Cerebellar cortex (tissue), 1 donor: ENCODE measurements around the gene REPIN1.

Source experiments
- DNase-seq: peaks from one replicate; pipeline ENCODE4 v3.0.0-alpha.2; 2015; ENCODE audit warnings: low spot score

The REPIN1 gene

GRCh38 chr7:150337179-150337578 is 31.4 kb upstream of the REPIN1 start:
- no peak for DNase-seq

GRCh38 chr7:150337659-150338081 is 31.0 kb upstream of the REPIN1 start:
- DNase-seq, result no peak

GRCh38 chr7:150338166-150338829 is 30.3 kb upstream of the REPIN1 start:
- no peak for DNase-seq

- DNase-seq, result no peak
Measured at GRCh38 chr7:150339409-150339809, 29.2 kb upstream of the REPIN1 start.

GRCh38 chr7:150340024-150340749 is 28.4 kb upstream of the REPIN1 start:
- no peak for DNase-seq

GRCh38 chr7:150340875-150341262 is 27.8 kb upstream of the REPIN1 start:
- no peak for DNase-seq

- no peak for DNase-seq
Measured at GRCh38 chr7:150341263-150342120, 27.1 kb upstream of the REPIN1 start, which contains the start of gene RARRES2. RARRES2 (minus strand) TSS chr7:150341629; CDS start chr7:150340609, 1,020 bp downstream.

- no peak for DNase-seq
Measured at GRCh38 chr7:150342121-150342408, 26.6 kb upstream of the REPIN1 start.

- DNase-seq, result no peak
Measured at GRCh38 chr7:150343225-150343624, 25.4 kb upstream of the REPIN1 start.

GRCh38 chr7:150344299-150344698 is 24.3 kb upstream of the REPIN1 start:
- no peak for DNase-seq

- no peak for DNase-seq
Measured at GRCh38 chr7:150345012-150345411, 23.6 kb upstream of the REPIN1 start.

- DNase-seq, result no peak
Measured at GRCh38 chr7:150346922-150347321, 21.7 kb upstream of the REPIN1 start.

GRCh38 chr7:150351587-150352194 is 16.9 kb upstream of the REPIN1 start:
- no peak for DNase-seq

GRCh38 chr7:150355666-150356059 is 13.0 kb upstream of the REPIN1 start:
- no peak for DNase-seq

GRCh38 chr7:150356265-150356897 is 12.2 kb upstream of the REPIN1 start:
- DNase-seq, result peak; percentile 61

GRCh38 chr7:150357270-150357669 is 11.4 kb upstream of the REPIN1 start:
- peak; percentile 66 for DNase-seq

- peak; percentile 67 for DNase-seq
Measured at GRCh38 chr7:150357771-150358427, 10.7 kb upstream of the REPIN1 start.

- no peak for DNase-seq
Measured at GRCh38 chr7:150358433-150358832, 10.2 kb upstream of the REPIN1 start.

- no peak for DNase-seq
Measured at GRCh38 chr7:150358988-150359621, 9.5 kb upstream of the REPIN1 start.

- DNase-seq, result no peak
Measured at GRCh38 chr7:150359622-150360362, 8.8 kb upstream of the REPIN1 start.
